ENCODE measurements around the gene KBTBD2.
"Not testable (repeated sequence)": the region's sequence is repeated elsewhere in the genome, so short reads cannot be mapped to it uniquely, and the experiment has no call there.

Gene KBTBD2

DNA sequence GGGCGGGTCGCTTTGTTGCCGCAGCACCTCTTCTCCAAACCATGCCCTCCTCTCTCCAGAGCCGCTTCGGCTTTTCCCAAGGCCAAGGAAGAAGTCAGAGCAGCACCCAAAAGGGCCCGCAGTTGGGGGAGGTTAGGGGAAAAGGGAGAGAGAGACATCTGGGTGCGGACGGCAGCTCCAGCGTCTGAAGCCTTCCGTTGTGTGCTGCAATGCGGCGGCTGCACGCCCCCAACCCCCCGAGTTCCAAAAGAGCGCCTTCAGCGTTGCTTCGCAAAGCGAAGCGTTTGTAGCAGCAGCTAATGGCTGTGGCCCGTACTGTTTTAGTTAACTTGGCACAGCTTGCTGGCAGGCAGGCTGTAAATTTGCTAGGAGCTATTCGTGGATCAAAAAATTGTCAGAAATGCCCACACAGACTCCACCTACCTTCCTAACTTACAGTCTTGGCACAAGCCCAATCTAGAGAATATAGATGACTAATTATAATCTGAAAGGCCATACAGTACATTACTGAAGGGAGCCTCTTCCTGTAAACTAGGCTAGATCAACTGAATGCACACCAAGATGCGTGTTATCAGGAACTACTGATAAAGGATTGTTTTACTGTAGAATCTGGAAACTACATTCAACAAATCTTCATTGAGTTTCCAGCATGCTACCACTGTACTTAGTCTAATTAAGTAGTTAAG is 1.1 kb upstream of the KBTBD2 start:
- DNase-seq = no peak

DNA sequence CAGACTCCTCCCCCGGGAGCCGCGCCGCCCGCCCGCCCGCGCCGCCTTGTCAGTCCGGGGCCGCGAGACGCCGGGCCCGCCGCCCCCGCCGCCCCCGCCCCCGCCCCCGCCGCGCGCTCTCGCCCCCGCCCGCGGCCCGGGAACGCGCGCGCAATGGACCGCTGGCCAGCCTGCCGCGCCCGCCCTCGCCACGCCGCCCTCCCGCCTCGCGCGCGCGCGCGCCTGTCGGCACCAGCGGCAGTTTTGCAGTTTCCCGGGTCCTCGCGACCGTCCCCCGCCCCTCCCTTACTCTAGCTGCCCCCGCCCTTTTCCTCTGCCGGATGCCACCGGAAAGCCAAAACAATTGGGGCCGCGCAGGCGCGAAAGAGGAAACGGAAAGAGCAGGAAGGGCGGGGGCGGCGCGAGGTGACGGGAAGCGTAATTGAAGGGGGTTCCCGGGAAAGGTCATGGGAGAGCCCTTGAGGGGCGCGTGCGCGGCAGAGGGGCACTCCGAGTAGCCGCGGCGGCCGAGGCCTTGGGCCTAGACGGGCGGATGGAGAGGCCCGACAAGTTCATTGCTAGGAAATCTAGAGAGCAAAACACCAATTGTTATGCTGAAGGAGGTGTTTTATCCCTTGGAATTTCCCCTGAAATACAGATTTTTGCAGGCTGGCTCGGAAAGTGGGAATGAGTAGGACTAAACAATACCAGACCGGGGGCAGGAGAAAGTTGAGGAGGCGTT is 400 bp upstream of the KBTBD2 start:
- DNase-seq = peak; percentile 95

GRCh38 chr7:32890793-32891042 is 842 bp downstream of the KBTBD2 start:
- no peak for DNase-seq

DNA sequence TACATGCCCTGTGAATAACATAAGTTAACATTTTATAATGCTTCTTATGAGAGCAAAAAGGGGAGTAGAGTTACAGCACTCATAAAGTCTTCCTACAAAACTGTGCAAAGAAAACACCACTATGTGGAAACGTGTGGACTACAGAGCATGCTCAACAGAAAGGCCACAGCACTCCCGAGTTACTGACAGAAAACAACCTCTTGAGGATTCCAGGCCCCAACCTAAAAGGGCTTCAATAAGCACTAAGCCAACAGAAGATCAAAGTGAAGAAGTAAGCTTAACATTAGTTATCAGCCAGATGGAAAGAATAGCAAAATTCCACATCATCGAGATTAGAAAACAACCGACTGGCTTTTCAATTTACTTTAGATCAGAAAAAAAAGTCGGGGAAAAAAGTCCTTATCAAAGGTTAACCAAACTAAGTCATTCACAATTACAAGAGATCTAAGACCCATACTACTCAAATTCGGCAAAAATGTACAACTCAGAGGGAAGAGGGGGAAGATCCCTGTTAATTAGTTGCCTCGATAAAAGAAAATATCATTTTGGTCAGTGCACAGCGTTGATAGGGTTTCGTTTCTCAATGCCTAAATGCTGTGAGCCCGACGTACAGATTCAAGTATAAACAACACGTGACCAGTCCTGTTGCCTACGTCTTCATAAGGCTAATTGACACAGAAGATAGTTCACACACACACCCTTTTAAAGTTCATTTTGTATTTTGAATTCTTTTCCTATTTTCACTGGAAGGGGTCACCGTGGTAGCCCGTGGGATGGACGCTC is 1.4 kb downstream of the KBTBD2 start:
- DNase-seq = no peak

DNA sequence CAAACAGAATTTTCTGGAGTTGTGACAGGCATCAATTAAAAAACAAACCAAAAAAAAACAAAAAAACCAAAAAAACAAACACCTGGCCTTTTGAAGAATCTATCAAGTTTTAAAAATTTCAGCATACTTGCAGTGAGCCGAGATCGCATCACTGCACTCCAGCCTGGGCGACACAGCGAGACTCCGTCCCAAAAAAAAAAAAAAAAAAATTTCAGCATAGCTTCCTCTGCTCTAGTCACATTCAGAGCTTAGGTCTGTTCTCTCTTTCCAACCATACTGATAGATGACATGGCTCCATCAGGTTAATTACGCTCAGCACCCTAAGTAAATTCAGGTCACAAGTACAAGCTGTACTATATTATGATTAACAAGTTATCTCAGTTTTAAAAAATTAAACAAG is 3.1 kb downstream of the KBTBD2 start:
- no peak for DNase-seq

DNA sequence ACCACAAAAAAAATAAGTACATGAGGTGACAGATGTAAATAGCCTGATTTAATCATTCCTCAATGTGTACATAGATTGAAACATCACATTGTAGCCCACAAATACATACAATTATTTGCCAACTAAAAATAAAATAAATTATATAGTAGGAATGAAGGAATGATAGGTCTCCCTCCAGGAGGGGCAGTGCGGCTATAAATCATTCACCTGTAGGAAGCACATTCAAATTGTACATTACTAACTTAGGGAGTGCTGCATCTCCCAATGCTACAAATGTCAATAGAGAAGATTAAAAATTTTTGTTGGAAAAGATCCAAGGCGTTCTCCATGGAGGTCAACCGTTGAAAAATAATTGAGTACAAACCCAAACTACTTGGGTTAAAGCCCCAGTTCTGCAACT is 4.2 kb downstream of the KBTBD2 start:
- DNase-seq = no peak

DNA sequence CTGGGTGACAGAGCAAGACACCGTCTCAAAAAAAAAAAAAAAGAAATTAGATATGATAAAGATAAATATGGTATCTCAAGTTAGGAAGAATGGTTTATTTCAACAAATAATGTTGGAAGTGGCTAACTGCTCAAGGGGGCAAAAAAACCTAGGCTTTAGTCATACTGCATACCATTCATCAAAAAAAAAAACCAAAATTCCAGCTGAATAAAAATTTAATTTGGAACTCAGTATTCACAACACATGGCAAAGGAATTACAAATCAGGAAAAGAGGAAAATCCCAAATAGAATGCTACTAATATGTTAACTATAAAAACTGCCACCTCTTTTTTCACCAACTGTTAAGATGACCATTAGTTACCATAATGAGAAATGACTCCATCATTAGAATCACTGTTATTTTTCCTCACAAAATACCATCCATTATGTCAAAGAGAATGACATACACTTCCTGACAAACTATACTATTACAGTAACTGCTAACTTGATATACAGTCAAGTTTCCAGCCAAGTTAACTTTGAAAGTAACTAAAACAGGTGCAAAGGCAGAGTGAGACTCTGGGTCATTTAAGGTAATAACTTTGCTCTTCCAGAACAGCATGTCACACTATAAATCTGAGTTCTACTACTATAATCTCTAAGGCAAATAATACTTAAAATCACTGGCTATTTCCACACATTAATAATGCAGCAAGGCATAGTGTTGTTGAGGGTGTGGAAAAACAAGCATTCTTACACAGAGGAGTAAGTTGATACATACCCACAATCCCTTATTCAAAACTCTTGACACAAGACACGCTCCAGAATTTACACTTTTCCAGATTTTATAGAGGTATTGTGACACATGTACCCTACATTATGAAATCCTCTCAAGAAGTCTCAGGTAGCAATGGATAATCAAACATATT is 10.2 kb downstream of the KBTBD2 start:
- DNase-seq = no peak

DNA sequence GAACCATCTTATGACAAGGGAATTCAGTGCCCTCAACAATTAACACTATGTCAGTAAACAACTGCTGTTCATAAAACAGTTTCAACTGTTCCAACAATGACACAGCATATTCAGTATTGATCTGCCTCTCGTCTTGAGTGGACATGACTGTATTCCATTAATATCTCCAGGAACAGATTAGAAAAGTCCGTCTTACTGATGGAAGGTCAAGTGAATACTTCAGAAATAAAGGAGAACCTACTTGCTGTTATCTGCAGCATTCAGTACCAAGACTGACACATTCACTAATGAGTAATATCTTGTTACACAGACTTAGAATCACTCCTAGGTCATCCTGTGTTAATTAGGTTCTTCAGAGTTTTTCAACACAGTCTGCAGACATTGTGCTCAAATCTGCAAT is 12.1 kb downstream of the KBTBD2 start:
- DNase-seq = no peak

GRCh38 chr7:32878023-32878422 is 13.5 kb downstream of the KBTBD2 start:
- DNase-seq = not testable (repeated sequence)

- no peak for DNase-seq
Measured at GRCh38 chr7:32872421-32872820, 19.1 kb downstream of the KBTBD2 start.

DNA sequence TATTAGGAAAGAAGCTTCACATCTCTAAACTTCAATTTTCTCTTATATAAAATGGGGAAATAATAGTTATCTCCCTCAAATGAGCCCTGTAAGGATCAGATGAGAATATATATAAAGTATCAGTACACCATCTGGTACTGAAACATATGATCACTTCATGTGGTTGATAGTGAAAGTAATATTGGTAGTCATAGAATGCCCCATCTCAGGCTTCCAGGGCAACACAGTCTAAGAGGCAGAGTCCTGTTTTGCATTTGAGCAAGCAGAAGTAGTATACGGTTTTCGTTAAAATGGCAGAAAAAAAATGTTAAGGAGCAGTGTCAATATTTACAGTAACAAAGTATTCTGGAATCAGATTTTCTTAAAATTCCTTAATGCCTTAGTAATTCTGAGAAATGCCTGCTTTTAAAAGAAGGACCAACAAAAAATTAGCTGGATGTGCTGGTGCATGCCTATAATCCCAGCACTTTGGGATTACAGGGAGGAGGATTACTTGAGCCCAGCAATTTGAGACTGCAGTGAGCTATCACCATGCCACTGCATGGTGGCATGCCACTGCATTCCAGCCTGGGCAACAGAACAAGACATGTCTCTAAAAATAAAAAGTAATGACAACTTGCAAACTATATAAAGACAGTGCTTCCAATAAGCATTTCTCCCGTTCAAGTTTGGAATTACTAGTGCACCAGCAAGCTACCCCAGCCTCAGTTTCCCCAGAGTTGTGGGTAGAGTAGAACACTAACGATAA is 19.8 kb downstream of the KBTBD2 start:
- no peak for DNase-seq

DNA sequence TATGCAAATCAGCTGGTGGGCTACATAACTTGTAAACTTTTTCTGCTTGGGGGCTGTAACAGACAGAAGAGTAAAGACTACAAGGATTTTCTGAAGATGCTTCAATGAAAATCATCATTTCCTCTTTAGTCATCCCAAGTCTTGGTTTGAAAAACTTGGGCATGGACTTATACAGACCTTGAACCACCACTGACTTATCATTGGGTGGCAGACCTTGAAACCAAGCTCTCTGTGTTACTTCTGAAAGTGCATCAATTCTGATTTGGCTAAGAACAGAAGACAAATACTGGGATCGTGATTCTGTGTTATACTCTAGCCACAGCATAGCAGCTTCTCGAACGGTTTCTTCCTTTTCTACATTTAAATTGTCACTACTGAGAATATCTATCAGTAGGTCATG is 21.3 kb downstream of the KBTBD2 start:
- no peak for DNase-seq

DNA sequence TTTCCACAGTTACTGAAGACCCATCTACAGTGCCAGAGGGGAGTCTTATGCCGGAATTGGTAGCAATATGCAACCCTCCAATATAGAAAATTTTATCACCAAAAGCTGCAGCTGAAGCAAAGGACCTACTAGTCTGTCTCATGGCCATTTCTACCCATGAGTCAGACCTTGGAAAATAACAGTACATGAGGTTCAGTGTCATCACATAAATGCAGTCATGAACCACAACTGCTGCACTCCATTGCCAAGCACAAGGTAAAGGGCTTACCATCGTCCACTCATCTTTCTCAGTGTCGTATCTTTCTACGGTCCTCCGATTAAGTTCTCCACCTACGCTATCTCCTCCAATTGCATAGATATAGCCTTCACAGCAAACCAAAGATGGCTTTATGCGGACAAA is 21.8 kb downstream of the KBTBD2 start:
- no peak for DNase-seq

- DNase-seq = no peak
Measured at GRCh38 chr7:32868116-32868515, 23.4 kb downstream of the KBTBD2 start.

DNA sequence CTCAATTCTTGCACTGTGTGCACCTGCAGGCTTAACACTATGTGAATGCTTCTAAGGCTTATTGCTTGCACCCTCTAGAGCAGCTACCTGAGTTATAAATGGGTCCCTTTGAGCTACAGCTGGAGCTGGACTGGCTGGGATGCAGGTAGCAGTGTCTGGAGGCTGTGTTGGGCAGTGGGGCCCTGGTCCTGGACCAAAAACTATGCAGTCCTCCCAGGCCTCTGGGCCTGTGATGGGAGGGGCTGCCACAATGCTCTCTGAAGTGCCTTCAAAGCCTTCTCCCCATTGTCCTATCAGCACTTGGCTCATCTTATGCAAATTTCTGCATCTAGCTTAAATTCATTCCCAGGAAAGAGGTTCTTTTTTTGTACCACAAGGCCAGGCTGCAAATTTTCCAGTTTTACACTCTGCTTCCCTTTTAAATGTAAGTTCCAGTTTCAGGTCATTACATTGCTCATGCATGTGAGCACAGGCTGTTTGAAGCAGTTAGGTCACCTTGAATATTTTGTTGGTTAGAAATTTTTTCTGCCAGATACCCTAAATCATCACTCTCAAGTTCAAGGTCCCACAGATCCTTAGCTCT is 26.0 kb downstream of the KBTBD2 start:
- no peak for DNase-seq

DNA sequence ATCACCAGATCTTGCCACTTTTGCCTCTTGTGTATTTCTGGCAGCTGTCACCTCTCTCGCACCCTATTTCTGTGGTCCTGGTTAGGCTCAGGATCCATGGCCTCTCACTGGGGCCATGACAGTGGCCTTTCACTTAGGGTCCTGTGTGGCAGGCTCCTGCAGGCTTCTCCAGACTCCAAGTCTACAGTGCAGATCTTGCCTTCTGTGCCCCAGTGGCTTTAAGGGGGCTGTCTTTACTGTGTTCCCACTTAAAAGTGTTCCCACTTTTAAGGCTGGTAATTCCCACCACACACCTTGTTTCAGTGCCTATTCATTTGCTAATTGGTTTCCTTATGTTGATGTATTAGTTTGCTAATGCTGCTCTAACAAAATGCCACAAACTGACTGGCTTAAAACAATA is 27.7 kb downstream of the KBTBD2 start:
- not testable (repeated sequence) for DNase-seq

DNA sequence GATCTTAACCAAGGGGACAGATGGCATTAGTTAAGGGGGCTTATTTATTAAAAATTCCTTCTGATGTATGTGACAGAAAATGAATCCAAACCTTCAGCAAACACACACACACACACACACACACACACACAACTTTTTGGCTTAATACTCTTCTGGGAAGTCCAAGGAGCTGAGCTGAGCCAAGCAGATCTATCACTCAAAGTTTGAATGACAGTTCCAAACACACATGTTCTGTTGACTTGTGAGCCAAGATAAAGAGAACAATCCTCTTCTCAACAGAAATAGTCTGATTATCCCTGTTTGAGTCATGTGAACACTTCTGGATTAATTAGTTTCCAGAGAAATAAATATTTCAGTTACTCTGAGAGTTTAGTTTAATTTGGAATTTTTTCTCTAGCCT is 31.5 kb downstream of the KBTBD2 start:
- no peak for DNase-seq

DNA sequence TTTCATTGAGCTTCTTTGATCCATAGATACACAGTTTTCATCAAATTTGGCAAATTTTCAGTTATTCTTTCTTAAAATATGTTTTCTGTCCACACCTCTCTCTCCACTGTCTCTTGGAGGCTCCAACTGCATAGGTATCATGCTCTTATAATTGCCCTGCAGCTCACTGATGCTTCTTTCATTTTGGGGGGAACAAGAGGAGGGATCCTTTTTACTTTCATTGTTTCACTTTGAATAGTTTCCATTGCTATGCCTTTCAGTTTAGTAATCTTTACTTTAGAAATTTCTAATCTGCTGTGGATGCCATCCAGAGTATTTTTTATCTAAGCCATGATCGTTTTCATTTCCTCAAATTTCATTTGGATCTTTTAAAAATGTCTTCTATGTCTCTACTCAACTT is 32.9 kb downstream of the KBTBD2 start:
- no peak for DNase-seq

- DNase-seq = not testable (repeated sequence)
Measured at GRCh38 chr7:32857063-32857462, 34.5 kb downstream of the KBTBD2 start.

DNA sequence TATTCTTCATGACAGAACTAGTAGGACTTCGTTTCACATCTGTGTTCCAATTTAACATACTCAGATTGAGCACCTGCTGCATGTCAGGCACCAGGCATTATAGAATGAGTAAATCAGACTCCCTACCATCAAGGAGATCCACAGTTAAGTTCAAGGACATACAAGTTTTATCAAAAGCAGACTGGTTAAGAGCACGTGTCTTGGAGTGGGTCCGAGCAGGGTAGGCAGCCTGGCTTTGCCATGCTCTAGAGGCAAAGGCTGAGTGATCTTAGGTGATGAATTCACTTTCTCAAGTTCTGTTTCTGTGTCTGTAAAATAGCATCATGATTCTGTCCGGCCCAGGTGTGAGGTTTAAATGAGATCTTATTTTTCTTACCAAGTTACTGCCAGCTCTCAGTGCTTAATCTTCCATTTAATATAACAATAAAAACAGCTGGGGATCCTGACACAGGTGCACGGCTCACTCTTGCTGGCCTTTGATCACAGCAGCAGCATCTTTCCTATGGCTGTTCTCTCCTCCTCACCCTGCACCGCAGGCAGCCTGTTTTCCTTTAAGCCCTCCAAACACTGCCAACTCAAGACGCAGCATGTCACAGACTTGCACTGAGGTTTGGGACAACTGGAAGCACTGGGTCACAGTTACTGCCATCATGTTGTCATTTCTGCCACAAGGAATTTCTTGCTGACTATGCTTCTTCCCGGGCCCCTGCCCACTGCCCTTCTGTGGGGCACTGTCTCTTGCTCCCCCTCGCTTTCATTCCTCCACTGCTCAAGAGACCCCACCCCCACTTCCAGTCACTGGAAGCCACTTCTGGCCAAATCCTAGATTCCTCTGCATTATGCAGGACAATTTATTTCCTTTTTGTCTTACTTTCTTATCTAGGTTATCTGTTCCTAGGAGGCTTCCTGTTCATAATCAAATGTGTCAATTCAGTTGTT is 35.5 kb downstream of the KBTBD2 start:
- not testable (repeated sequence) for DNase-seq

- DNase-seq = not testable (repeated sequence)
Measured at GRCh38 chr7:32850654-32851053, 40.9 kb downstream of the KBTBD2 start.
